NCI-H1436 (cell line): ENCODE data around the gene MASP1.

Source experiments
- DNase-seq: peaks from one replicate; lab custom pipeline; 2025; lab: John Stamatoyannopoulos, UW

MASP1 gene, protein sequence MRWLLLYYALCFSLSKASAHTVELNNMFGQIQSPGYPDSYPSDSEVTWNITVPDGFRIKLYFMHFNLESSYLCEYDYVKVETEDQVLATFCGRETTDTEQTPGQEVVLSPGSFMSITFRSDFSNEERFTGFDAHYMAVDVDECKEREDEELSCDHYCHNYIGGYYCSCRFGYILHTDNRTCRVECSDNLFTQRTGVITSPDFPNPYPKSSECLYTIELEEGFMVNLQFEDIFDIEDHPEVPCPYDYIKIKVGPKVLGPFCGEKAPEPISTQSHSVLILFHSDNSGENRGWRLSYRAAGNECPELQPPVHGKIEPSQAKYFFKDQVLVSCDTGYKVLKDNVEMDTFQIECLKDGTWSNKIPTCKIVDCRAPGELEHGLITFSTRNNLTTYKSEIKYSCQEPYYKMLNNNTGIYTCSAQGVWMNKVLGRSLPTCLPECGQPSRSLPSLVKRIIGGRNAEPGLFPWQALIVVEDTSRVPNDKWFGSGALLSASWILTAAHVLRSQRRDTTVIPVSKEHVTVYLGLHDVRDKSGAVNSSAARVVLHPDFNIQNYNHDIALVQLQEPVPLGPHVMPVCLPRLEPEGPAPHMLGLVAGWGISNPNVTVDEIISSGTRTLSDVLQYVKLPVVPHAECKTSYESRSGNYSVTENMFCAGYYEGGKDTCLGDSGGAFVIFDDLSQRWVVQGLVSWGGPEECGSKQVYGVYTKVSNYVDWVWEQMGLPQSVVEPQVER

DNA sequence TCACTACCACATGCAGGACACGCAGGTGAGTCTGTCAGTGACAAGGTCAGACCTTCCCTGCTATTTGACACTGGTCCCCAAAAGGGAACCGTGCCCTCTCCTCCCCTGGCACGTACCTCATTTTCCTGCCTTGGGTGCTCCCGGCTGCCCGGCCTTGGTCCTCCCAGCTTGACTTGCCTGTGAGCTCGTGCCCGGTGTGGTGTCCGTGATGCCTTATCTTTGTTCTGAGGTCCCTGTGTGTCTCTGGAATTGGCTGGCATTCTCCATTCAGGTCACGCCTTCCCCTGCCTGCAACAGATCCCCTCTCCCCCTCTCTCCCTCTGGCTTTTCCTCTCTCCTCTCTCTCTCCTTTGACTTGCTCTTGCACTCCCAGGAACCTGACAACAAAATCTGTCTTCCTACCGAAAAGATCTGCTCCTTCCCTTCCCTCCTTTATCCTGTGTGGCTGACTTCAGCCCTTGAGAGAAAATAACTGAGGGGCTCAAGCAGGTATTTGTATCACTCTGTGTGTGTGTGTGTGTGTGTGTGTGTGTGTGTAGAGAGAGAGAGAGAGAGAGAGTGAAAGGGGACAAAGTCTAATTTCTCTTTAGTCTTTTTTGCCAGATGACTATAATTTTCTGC, at the start of gene MASP1:
MASP1 (minus strand) TSS at position 226 of the 621 bp plus-strand sequence; CDS start at position 121, 105 bp downstream.
- DNase-seq = no peak

DNA sequence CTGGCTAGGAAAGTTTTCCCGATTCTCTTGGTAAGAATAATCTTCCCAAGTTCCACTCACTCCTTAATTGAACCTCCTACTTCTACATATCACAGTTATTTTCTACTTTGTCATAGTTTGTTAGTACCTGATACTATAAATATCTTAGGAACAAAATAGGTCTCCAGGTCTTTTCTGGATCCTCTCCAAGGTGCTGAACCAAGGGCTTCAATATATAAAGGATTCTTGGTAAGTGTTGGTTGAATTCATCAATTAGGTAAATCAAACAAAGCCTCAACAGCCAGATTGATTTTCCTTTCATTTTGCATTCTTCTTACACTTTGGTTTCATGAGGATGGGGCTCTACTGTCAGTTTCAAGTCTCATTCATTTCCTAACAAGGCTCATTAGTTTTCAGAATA, 49.0 kb upstream of the MASP1 start:
- DNase-seq = no peak

DNA sequence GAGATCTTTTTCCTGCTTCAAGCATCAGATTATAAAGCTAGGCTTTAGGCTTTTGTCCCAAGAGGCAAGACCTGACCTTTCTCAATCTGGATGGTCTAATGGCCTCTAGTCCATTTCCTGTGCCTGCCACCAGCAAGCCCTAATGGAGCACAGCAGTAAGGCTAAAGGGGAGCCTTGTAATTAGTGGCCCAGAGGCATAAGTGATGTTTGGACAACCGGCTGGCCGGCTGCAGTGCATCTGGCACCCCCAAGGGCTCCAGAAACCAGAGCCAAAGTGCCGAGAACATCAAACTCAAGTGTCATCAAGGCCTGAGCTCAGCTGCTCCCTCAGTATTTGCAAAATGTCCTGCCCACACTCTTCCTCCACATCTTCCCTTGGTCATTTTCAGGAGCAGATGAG, 44.8 kb upstream of the MASP1 start:
- no peak for DNase-seq

DNA sequence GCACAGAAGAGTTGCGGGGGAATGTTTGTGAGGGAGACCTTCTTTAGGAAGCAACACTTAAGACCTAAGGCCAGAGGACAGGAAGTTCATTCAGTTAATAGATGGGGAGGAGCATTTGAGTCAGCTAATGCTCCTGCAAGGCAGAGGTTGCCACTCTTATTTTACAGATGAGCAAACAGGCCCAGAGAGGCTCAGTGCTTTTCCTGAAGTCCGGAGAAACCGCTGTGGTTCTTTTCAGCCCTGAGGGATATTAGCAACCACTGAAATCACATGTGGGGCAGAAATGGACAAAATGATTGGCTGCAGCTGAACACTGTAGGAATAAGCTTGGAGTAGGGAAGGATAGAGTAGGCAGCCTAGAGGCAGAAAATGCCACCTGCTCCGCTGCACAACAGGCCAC, 43.4 kb upstream of the MASP1 start:
- no peak for DNase-seq

DNA sequence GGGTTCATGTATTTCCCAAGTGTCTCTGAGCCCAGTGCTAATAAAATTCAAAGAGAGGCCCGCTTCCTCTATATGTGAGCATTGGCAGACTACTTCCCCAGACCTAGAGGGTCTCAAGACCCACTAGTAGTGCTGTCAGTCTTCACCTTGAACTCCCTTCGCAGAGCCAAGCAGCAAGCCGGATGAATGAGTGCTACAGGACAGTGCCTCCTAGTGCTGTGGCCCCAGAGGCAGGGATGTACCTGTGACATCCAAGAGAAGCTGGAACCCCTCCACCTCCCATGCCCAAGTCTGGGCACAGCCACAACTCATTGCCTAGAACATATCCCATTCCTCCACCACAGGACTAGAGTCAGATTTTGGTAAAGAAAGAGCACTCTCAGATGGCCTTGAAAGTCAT, 37.2 kb upstream of the MASP1 start:
- no peak for DNase-seq

DNA sequence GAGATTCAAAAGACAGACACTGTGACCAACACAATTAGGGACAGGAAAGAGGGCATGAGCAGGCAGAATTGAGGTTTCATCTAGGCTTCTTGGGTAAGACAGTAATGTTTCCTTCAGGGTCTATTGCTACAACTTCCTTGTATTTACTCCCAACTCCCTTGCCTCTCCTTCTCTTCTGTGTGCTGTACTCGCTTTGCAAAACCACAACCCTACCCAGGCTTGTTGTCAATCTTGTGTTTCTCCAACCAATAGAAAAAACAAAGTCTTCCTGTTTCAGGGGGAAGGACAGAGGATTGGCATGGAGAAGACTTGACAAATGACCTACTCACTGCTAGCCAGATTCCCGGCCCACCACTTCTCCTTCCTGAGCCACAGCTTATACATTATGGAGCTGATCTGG, 36.3 kb upstream of the MASP1 start:
- no peak for DNase-seq

DNA sequence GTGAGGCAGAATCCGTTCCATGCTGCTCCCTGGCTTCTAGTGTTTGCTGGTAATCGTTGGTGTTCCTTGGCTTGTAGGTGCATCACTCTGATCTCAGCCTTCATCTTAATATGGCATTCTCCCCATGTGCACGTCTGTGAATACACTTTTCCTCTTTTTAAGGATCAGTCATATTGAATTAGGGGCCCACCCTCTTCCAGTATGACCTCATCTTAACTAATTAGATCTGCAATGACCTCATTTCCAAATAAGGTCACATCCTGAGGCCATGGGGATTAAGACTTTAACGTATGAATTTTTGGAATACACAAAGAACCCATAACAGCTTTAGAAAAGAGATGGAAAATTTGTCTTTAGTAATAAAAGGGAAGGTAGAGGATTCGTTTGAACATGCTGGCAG, 34.1 kb upstream of the MASP1 start:
- no peak for DNase-seq

DNA sequence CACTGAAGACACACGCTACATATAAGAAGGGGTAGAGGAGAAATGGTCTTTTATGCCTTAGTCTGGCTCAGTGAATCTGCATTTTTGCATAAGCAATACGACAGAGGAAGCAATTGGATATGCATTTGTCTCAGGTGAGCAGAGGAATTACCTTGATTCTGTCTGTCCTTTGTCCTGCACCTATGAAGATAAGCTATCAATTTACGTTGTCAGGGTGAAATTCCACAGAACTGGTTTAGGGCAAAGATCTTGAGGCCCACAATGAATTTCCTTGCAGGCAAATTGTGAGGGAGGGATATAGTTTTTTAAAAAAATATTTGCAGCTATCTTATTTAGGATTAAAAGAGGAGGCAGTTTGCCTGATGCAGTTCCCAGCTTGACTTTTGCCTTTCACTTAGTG, 31.6 kb upstream of the MASP1 start:
- DNase-seq = no peak

DNA sequence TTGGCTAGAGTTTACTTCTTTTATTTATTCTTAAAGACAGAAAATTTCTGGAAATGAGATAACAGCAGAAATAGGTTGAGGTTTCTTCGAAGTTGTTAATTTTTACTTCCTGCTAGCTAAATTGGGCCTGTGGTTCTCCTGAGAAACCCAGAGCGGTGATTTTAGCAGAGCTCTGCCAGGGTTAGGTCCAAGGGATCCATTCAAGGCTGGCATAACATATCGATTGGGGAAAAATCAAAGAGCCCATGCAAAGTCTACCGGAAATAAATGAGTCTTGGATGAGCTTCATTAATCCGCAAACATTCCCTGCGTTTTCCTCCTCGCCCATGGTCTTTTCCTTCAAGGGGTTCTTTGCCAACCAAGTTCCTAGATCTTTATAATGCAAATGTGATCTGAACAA, 30.8 kb upstream of the MASP1 start:
- DNase-seq = no peak

DNA sequence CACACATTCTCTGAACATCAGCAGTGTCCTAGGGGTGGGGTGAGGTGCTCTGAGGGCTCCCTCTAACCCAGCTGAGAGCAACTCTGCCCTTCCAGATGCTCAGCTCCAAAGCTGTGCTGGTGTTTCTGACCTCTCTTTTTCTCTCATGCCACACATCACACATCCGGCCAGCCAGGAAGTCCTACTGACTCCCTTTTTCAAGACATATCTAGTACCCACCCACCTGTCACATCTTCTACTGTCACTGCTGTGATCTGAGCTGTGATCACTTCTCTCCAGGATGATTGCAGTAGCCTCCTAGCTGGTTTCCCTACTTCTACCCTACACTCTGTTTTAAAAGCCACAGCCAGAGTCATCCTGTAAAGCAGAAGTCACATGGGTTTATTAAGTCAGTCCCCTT, 30.2 kb upstream of the MASP1 start:
- no peak for DNase-seq

DNA sequence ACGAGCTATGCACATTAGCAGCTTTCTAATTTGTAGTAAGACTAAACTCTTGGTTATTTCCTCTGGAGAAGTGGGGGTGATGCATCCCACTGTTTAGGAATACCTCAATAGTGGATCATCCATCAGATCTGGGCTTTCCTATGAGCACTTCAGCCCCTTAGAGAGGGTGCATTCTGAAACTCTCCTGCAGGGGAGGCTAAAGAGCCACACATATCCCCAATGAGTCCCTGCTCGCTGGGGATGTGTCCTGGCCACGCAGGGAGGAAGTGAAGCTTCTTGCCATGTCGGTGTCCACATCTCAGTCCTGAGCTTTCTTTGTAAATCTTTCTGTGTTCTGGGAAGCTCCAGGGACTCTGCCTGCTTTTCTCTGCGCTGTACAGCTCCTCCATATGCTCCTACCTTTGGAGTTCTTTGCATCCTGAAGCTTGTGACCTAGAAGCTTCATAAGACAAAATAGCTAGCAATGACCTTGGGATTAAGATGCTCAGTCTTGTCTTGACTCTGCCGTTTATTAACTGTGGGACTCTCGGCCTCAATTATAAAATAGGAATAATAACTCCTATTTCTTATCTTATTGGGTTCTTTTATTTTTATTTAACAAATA, 28.3 kb upstream of the MASP1 start:
- peak; percentile 72 for DNase-seq

DNA sequence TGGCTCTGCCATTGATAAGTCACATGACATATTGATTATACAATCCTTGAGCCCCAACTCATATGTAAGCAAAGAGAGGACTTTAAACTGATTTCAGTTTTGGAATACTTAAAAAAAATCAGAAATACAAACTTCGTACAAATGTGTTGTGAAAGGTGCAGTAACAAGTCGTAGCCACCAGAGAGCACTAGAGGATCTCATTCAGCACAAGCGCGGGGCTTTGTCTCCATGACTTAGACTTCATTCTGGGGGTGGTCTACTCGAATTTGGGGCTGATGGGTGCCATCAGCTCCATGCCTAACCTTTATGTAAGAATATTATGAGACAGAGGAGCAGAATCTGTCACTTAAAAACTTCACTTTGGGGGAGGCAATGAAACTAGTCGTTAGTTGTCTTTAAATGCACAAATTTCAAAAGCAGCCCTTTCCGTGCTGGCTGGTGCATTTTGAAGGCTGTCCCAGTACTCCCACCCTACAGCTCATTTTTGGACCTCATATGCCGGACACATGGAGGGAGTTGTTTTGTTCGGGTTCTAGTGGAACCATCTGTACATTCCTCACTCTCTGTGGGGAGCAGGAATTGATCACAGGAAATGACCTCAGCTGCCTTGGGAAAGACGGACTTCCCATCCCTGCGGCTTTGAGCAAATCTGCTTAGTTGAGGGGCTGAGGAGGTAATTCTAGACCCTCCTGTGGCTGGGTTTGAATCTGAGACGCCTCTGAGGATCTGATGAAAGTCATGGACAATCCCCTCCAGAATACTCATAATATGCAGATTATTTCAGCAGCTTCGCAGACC, 27.5 kb upstream of the MASP1 start:
- DNase-seq = peak; percentile 76

DNA sequence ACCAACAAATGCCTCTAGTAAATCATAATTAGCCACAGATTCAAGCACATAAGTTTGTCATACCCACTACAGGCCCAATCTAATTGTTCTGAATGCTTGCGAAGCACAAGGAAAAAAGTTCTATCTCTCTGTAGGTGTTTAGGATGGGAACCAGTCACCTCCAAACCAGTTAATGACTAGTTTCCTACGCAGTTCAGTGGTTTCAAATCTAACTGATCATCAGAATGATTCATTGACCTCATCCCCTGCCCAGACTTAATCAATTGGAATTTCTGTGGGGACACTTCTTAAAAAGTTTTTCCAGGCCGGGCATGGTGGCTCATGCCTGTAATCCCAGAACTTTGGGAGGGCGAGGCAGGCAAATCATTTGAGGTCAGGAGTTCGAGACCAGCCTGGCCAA, 24.3 kb upstream of the MASP1 start:
- DNase-seq = no peak

DNA sequence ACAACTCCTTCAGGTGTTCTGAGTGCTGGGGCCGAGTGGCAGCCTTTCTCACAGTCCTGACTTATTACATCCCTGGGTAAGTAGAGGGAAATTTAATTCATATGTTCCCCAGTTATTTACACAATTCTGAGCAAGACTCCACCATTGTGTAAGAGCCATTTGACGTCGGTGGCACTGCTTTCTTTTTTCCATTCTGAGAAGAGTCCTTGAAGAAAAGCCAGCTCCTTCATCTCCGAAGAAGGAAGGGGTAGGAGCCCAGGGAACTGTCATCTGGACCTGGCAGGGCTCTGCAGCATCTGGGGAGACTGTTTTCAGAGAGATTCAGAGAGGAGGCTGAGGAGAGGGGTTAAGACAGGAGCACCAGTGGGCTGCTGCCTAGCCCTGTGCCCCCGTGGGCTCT, 22.6 kb upstream of the MASP1 start:
- no peak for DNase-seq

DNA sequence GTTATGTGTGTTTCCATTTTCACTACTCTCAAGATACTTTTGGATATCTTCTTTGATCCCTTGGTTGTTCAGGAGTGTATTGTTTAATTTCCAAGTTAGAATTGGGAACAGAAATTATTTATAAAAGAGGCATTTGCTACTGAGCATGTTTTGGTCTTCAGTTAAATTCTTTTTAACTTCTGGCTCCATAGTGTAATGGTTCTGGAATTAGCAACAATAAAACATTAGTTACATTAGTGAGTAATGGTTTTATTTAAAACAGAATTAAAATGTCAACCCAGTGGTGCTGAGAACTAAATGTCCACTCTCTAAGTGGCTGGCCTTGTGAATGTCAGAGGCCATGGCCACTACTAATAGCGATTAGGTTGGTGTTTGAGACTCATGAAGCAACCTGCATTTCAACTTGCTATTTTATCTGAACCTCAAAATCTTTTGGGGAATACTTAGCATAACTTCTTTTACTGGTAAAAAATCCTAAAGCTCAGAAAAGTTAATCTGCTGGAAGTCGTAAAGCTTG, 19.5 kb upstream of the MASP1 start:
- no peak for DNase-seq

DNA sequence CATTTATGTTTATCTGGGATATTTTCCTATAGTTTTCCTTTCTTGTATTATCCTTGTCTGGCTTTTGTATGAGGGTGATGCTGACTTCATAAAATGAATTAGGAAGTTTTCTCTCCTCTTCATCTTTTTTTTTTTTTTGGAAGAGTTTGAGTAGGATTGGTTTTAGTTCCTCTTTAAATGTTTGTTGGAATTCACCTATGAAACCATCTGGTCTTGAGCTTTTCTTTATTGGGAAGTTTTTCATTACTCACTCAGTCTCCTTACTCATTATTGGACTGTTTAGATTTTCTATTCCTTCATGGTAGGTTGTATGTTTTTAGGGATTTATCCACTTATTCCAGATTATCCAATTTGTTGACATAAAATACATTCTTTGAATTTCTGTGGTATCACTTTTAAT, 18.7 kb upstream of the MASP1 start:
- DNase-seq = no peak

DNA sequence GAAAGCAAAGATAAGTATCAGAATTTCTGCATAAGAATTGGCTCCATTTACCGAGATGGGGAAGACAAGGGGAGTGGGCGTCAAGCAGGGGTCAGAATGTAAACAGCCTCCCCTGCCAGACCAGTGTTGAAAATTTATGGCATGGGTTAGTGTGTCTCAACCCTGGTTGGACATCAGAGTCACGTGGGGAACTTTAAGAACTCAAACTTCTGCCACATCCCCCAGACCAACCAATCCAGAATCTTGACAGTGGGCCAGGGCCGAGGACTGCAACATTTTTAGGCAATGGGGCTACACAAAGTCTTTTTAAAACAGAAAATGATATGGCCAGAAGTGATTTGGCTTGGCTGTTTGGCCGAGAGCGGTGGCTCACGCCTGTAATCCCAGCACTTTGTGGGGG, 14.3 kb upstream of the MASP1 start:
- no peak for DNase-seq

DNA sequence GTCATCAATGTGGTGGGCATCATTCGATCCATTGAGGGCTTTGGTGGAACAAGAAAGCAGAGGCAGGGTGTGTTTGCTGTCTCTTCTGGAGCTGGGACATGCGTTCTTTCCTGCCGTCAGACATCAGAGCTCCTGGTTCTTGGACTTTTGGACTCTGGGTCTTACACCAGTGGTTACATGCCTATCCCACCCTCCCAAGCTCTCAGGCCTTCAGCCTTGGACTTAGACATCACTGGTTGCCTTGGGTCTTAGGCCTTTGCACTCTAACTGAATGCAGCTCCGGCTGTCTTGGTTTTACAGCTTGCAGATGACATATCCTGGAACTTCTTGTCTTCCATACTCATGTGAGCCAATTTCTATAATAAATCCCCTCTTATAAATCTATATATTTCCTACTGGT, 8.1 kb upstream of the MASP1 start:
- DNase-seq = no peak

DNA sequence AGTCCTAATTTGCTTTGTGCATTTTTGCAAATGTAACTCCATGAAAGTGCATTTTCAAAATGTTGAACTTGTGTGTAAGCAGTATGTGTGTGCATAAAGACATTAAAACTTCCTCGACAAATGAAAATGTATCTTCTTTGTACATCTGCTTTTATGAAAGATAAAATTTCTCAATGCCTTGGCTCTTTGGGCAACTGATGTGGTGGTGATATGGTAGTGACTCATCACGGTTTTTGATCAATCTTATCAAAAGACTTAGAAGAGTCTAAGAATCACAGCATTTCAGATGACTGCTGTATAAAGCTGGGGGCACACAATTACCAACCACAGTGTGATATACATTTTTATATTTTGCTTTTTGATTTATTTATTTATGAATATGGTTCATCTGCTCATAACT, 5.4 kb upstream of the MASP1 start:
- DNase-seq = no peak

DNA sequence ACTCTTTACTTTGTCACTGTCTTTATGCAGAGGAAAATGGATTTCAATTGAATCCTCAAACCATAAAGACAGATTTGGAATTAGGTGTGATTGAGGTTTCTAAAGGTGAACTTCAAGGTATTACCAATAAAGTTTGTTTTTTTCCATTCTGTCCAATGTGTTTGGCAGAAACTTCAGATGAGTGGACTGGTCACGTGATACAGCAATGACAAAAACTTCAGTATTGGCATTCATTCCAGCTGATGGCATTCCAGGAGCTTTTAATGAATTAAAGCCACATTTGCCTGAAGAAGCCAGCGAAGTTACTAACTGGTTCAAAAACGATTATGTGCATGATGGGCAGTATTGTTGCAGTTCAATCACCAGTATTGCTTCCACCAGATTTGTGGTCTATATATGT, 4.5 kb upstream of the MASP1 start:
- no peak for DNase-seq

DNA sequence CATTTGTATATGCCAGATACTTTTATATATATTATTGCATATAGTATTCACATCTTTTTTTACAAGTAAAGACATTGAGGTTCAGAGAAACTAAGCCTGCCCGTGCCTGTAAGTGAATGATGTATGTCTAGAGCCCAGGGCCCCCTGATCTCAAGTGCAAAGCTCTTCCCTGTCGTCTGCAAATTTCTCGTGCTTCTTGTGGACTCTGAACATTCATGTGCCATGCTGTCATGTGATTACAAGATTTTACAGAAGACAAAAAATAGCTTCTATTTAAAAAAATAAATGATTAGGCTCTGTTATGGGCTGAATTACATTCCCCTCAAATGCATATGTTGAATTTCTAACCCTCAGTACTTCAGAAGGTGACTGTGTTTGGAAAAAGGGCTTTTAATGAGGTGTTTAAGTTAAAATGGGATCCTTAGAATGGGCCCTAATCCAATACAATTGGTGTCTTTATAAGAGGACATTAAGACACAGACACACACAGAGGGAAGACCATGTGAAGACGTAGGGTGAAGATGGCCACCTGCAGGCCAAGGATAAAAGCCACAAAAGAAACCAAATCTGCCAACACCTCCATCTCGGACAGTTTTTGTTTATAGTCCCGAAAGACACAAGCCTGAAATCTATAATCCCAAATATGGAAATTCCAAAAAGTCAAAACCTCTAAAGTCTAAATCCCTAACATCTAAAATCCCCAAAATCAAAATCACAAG, 3.9 kb upstream of the MASP1 start:
- no peak for DNase-seq
